ENCODE data around the gene SHC4. TPM values are rescaled to one million over a fixed set of nuclear protein-coding genes. Genes with fewer than 3 reads are reported as not detected.

The SHC4 gene
- total and polyA plus RNA-seq, 9 of the 15 experiments (the other 6 are each of a cell fraction or from before 2014, with no cell fraction given): 0.43 to 1.2 (median 0.67) TPM

DNA sequence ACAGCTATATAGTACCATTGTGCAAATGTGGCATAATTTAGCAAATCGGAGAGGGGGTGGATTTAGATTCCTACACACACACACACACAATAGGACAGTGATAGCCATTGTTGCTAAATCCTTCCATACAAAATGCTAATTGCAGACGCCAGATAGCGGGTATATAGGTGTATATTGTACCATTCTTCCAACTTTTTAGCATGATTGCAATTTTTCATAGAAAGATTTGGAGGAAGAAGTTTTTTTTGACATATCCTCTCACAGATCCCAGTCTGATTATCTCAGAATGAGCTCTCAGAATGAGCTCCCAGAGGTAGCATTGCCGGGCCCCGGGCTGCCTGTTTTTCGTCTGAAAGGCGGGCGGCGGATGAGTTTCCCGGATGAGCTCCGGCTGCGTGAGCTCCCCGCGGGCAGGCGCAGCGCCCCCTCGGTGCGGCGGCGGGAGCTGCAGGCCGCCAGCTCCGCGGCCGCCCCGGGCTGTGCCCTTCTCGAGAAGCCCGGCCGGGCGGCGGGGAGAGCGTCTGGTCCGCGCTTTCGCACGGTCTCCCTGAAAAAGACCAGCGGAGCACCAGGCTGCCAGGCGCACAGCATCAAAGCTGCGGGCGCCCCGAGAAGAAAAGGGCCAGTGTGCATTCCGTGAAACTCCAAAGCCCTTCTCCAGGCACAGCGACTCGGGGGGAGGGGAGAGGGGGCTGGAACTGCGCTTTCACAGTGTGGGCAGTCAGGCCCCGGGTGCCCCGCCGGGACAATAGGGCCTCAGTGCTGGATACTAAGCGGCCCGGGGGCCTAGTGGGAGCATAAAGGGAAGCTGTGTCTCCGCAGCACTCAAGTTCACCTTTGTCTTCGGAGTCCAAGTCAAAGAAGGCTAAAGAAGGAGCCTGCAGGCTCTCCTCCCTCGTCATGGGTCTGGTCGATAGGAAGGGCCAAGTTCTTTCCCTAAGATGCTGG, 12.0 kb upstream of the SHC4 start (continued):
- peak; percentile 59; the same call in 1 of the 2 replicates for TF ChIP-seq POLR2A (conservative IDR thresholded peaks at IDR 0.05)
- no peak for TF ChIP-seq ZBTB8A (IDR thresholded peaks at IDR 0.05; ENCODE audit: partially characterized antibody)
- TF ChIP-seq NFE2 (IDR thresholded peaks at IDR 0.05; ENCODE audit: low read depth): no peak

DNA sequence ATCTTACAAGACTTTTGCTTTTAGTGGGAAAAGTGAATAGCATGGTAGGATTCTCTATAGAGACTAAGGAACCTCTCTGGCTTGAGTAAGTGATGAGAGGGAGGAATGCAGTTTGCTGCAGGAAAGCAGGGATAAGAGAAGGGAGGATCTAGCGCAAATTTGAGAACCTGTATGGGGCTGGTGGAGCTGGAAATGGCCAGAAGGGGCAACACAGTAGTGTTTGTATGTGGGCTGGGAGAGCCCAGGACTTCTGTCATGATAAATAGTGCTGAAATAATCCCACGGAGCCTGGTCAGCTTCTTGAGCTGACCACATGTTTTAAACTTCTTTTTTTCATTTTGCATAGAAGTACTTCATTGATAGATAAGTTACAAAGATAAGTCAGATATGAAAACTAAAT, 11.2 kb upstream of the SHC4 start:
- Histone ChIP-seq H3K4me1 (replicated peaks in 1 of 2; ENCODE audit: control insufficient read depth in 2 of 2, insufficient read depth in 2 of 2, low read length in 2 of 2) (peaks cover 12 to 18% of the 10 kb centered on the region in 2 experiments; a peak in 3 of 5 replicates), H3K27me3 (ENCODE audit: control insufficient read depth in 2 of 2, insufficient read depth in 2 of 2, low read length in 2 of 2) (no peaks in the 10 kb centered on the region), H3K79me2 (ENCODE audit: control insufficient read depth, insufficient read depth, low read length) (no peaks in the 10 kb centered on the region), H3K4me2 (ENCODE audit: insufficient read depth, low read length) (peak overlapping the region; percentile 77; the same call in 1 of the 2 replicates), H3K9ac (ENCODE audit: insufficient read depth in 1 of 2, low read depth in 2 of 2, low read length in 2 of 2) (peak overlapping the region; percentile 27 to 75; a peak in 2 of 4 replicates), H3K36me3 (ENCODE audit: control insufficient read depth, insufficient read depth, low read length) (no peaks in the 10 kb centered on the region), H3K9me1 (ENCODE audit: control insufficient read depth, insufficient read depth, low read length) (no peaks in the 10 kb centered on the region), H3K9me3 (replicated peaks; ENCODE audit: control insufficient read depth, insufficient read depth, low read depth, low read length) (no peaks in the 10 kb centered on the region), H4K20me1 (replicated peaks; ENCODE audit: control insufficient read depth, insufficient read depth, low read length) (no peaks in the 10 kb centered on the region), H3K27ac (ENCODE audit: extremely low read depth, low read depth, low read length) (no peak overlapping the region; the same call in 2 of the 3 replicates), H2AFZ (ENCODE audit: low read depth, low read length) (peak overlapping the region; percentile 100), H3K4me3 (no peak overlapping the region)
- 13% methylated on average over 2 of the region's 2 CpGs for WGBS (ENCODE audit: insufficient coverage, low coverage, missing lambda C conversion rate)
- FAIRE-seq: peak; percentile 57
- CTCF ChIA-PET (ENCODE audit: low intra/inter-chr PET ratio): no interaction called here
- in situ Hi-C loops (cut with MboI): no loop called here
- peak; percentile 31 to 58 (median 34) for DNase-seq (ENCODE audit: extremely low read depth in 1 of 4, low spot score in 3 of 4)
- BruUV-seq (replicated peaks): no TSS peak
- intact Hi-C loops (cut with micrococcal nuclease): no loop called here
- ATAC-seq: peak; percentile 72
- POLR2A ChIA-PET: interaction anchor here (0.8 to 1.1 kb wide), 3 partner anchors 10 to 19 kb away, joined by 3 to 12 read pairs (median 3); partner anchors contain the start of gene SHC4
- TF ChIP-seq TCF7 (IDR thresholded peaks at IDR 0.05; ENCODE audit: borderline replicate concordance) (no peak), NR2C2 (CRISPR knock-in tag; IDR thresholded peaks at IDR 0.05) (no peak), NR2C2 (tag; IDR thresholded peaks at IDR 0.05) (no peak)
- TF ChIP-seq, protein P1, sequence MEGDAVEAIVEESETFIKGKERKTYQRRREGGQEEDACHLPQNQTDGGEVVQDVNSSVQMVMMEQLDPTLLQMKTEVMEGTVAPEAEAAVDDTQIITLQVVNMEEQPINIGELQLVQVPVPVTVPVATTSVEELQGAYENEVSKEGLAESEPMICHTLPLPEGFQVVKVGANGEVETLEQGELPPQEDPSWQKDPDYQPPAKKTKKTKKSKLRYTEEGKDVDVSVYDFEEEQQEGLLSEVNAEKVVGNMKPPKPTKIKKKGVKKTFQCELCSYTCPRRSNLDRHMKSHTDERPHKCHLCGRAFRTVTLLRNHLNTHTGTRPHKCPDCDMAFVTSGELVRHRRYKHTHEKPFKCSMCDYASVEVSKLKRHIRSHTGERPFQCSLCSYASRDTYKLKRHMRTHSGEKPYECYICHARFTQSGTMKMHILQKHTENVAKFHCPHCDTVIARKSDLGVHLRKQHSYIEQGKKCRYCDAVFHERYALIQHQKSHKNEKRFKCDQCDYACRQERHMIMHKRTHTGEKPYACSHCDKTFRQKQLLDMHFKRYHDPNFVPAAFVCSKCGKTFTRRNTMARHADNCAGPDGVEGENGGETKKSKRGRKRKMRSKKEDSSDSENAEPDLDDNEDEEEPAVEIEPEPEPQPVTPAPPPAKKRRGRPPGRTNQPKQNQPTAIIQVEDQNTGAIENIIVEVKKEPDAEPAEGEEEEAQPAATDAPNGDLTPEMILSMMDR (IDR thresholded peaks at IDR 0.05 in 2 of 3, conservative IDR thresholded peaks at IDR 0.05 in 1 of 3; ENCODE audit: insufficient read depth in 2 of 3, low read depth in 1 of 3, low read length in 3 of 3): peak; percentile 25 to 31 (median 31); a peak in 3 of 6 replicates
- TF ChIP-seq, protein P2, sequence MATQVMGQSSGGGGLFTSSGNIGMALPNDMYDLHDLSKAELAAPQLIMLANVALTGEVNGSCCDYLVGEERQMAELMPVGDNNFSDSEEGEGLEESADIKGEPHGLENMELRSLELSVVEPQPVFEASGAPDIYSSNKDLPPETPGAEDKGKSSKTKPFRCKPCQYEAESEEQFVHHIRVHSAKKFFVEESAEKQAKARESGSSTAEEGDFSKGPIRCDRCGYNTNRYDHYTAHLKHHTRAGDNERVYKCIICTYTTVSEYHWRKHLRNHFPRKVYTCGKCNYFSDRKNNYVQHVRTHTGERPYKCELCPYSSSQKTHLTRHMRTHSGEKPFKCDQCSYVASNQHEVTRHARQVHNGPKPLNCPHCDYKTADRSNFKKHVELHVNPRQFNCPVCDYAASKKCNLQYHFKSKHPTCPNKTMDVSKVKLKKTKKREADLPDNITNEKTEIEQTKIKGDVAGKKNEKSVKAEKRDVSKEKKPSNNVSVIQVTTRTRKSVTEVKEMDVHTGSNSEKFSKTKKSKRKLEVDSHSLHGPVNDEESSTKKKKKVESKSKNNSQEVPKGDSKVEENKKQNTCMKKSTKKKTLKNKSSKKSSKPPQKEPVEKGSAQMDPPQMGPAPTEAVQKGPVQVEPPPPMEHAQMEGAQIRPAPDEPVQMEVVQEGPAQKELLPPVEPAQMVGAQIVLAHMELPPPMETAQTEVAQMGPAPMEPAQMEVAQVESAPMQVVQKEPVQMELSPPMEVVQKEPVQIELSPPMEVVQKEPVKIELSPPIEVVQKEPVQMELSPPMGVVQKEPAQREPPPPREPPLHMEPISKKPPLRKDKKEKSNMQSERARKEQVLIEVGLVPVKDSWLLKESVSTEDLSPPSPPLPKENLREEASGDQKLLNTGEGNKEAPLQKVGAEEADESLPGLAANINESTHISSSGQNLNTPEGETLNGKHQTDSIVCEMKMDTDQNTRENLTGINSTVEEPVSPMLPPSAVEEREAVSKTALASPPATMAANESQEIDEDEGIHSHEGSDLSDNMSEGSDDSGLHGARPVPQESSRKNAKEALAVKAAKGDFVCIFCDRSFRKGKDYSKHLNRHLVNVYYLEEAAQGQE (IDR thresholded peaks at IDR 0.05; ENCODE audit: borderline replicate concordance): peak; percentile 57
- TF ChIP-seq, protein P2 (CRISPR knock-in tag; IDR thresholded peaks at IDR 0.05; ENCODE audit: low read depth): no peak

Measured in K562 (cell line).